Breast epithelium (tissue), 3 donors: Measurements from ENCODE around the gene TRMU.

Experiments used
- POLR2A ChIP-seq: fragments of 450-650 bp; IDR thresholded peaks from one replicate; pipeline ENCODE4 v1.6.1; 2016; ENCODE audit warnings: antibody characterized with exemption, mild to moderate bottlenecking, moderate library complexity
- TF ChIP-seq, protein P1 (sequence below), 3 donors: fragments of 450-650 bp; IDR thresholded peaks; one replicate each; pipeline ENCODE4 v1.5.1; 2016 to 2017; ENCODE audit warnings: antibody characterized with exemption in 3 of 3, mild to moderate bottlenecking in 3 of 3, moderate library complexity in 3 of 3

DNA sequence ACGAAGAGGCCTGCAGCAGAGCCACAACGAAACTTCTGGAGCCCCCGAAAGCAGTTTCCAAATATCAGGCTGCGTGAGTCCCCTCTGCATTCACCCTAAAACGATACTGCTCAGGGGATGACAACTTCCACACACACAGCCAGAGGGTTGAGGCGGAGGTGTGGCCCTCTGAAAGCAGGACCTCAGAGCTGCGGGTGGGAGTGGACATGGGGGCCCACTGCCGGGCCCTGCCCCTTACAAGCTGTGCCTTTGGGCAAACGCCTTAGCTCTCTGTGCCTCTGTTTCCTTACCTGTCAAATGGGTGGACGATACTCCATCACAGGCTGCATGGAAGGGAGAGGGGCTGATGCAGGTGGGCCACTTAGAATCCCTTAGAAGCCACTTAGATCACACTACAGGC, 53.1 kb downstream of the TRMU start:
- TF ChIP-seq, protein P1, sequence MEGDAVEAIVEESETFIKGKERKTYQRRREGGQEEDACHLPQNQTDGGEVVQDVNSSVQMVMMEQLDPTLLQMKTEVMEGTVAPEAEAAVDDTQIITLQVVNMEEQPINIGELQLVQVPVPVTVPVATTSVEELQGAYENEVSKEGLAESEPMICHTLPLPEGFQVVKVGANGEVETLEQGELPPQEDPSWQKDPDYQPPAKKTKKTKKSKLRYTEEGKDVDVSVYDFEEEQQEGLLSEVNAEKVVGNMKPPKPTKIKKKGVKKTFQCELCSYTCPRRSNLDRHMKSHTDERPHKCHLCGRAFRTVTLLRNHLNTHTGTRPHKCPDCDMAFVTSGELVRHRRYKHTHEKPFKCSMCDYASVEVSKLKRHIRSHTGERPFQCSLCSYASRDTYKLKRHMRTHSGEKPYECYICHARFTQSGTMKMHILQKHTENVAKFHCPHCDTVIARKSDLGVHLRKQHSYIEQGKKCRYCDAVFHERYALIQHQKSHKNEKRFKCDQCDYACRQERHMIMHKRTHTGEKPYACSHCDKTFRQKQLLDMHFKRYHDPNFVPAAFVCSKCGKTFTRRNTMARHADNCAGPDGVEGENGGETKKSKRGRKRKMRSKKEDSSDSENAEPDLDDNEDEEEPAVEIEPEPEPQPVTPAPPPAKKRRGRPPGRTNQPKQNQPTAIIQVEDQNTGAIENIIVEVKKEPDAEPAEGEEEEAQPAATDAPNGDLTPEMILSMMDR (IDR thresholded peaks at IDR 0.05) = no peak
- TF ChIP-seq POLR2A = no peak
